GM21390 (cell line): Measurements from ENCODE around the gene RGS9.
"Not testable (repeated sequence)": the region's sequence is repeated elsewhere in the genome, so short reads cannot be mapped to it uniquely, and the experiment has no call there.

Experiments
- ATAC-seq: cut with Tn5 transposase; IDR thresholded peaks from one replicate; pipeline ENCODE4 v1.9.1; 2021; ENCODE audit not compliant: unreplicated experiment

The RGS9 gene

GRCh38 chr17:65204001-65204400, 66.8 kb downstream of the RGS9 start:
- ATAC-seq, result no peak

GRCh38 chr17:65205655-65206054, 68.5 kb downstream of the RGS9 start:
- ATAC-seq, result no peak

- ATAC-seq, result not testable (repeated sequence)
Measured at GRCh38 chr17:65207448-65207847, 70.3 kb downstream of the RGS9 start.

- no peak for ATAC-seq
Measured at GRCh38 chr17:65208717-65209116, 71.5 kb downstream of the RGS9 start.

GRCh38 chr17:65218261-65218660, 81.1 kb downstream of the RGS9 start:
- no peak for ATAC-seq

GRCh38 chr17:65219124-65219523, 82.0 kb downstream of the RGS9 start:
- ATAC-seq, result no peak

- ATAC-seq, result no peak
Measured at GRCh38 chr17:65219707-65220106, 82.5 kb downstream of the RGS9 start.

GRCh38 chr17:65220732-65221131, 83.6 kb downstream of the RGS9 start:
- ATAC-seq, result no peak

- no peak for ATAC-seq
Measured at GRCh38 chr17:65222214-65222738, 85.1 kb downstream of the RGS9 start.

GRCh38 chr17:65225061-65225460, 87.9 kb downstream of the RGS9 start:
- no peak for ATAC-seq

GRCh38 chr17:65226227-65226626, 89.1 kb downstream of the RGS9 start:
- no peak for ATAC-seq

GRCh38 chr17:65227637-65228036, 90.5 kb downstream of the RGS9 start:
- ATAC-seq, result no peak

- ATAC-seq, result no peak
Measured at GRCh38 chr17:65228287-65228686, 91.1 kb downstream of the RGS9 start.

GRCh38 chr17:65228734-65229620, 91.8 kb downstream of the RGS9 start:
- ATAC-seq, result peak; percentile 77

GRCh38 chr17:65229621-65229995, 92.4 kb downstream of the RGS9 start:
- peak; percentile 22 for ATAC-seq

- ATAC-seq, result no peak
Measured at GRCh38 chr17:65230040-65230439, 92.9 kb downstream of the RGS9 start.

- ATAC-seq, result no peak
Measured at GRCh38 chr17:65231086-65231485, 93.9 kb downstream of the RGS9 start.

- no peak for ATAC-seq
Measured at GRCh38 chr17:65231662-65232335, 94.6 kb downstream of the RGS9 start.

GRCh38 chr17:65235284-65235683, 98.1 kb downstream of the RGS9 start:
- ATAC-seq, result no peak

- ATAC-seq, result no peak
Measured at GRCh38 chr17:65236321-65236720, 99.2 kb downstream of the RGS9 start.

GRCh38 chr17:65243838-65244625, 106.9 kb downstream of the RGS9 start:
- no peak for ATAC-seq
